ENCODE measurements around the gene TNIK. TPM values are rescaled to one million over a fixed set of nuclear protein-coding genes. Genes with fewer than 3 reads are reported as not detected.

TNIK gene
- total and polyA plus RNA-seq, 4 donors: 3.7 to 9.8 (median 5.2) TPM

DNA sequence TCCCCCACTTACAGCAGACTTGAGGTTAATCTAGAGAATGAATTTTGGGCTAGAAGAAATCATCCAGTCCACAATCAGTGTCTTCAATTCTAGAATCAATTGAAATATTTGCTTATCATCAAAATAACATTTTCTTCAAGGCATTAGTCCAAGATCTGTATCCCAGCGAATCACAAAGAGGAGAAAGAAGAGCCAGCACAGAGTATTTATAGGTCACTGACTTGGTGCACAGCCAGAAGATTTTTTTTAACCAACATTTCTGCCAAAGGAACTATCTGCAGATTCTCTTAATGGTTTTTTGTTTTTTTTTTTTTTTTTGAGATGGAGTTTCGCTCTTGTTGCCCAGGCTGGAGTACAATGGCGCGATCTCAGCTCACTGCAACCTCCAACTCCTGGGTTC is 178.2 kb downstream of the TNIK start (continued):
- TF ChIP-seq, protein P1, sequence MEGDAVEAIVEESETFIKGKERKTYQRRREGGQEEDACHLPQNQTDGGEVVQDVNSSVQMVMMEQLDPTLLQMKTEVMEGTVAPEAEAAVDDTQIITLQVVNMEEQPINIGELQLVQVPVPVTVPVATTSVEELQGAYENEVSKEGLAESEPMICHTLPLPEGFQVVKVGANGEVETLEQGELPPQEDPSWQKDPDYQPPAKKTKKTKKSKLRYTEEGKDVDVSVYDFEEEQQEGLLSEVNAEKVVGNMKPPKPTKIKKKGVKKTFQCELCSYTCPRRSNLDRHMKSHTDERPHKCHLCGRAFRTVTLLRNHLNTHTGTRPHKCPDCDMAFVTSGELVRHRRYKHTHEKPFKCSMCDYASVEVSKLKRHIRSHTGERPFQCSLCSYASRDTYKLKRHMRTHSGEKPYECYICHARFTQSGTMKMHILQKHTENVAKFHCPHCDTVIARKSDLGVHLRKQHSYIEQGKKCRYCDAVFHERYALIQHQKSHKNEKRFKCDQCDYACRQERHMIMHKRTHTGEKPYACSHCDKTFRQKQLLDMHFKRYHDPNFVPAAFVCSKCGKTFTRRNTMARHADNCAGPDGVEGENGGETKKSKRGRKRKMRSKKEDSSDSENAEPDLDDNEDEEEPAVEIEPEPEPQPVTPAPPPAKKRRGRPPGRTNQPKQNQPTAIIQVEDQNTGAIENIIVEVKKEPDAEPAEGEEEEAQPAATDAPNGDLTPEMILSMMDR (IDR thresholded peaks at IDR 0.05; ENCODE audit: low read depth, low read length, missing input control): no peak

DNA sequence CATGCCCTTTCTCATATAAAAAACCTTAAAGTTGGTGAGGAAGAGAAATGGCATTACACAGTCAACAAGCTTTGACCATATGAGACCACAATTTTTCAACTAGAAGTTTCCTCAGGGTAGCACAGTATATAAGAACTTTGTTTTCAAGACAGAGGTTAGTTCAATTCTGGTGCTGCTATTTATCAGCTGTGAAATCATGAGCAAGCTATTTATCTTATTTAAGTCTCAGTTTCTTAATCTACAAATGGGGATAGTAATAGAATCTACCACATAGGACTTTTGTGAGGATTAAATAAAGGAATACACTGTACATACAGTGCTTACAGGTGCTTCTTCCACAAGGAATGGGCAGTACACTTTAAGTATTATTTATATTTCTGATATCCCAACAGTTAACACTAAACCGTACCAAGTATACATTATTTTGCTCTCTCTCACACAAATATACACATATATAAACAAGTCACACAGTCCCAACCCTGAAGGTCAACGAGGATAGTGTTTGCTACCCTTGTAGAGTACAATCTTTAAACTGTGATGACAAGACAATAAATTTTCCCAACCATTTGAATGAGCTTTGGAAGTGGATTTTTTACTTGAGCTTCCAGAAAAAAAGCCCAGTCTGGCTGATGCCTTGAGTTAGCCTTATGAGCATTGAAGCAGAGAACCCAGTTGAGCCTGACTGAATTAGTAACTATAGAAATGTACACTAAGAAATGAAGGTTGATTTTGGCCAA is 178.8 kb downstream of the TNIK start:
- Histone ChIP-seq H3K36me3 (ENCODE audit: control insufficient read depth in 4 of 4, insufficient read depth in 3 of 4, low read depth in 1 of 4, low read length in 3 of 4) (no peaks in the 10 kb centered on the region), H3K4me1 (ENCODE audit: control insufficient read depth in 4 of 4, insufficient read depth in 4 of 4, low read length in 3 of 4) (peaks cover 4 to 12% (median 7%) of the 10 kb centered on the region in 4 donors), H3K27ac (ENCODE audit: low read depth in 1 of 2, low read length in 2 of 2) (no peak overlapping the region), H3K27me3 (ENCODE audit: control insufficient read depth in 4 of 4, insufficient read depth in 4 of 4, low read length in 3 of 4) (no peaks in the 10 kb centered on the region), H3K9me3 (ENCODE audit: control insufficient read depth in 4 of 4, low read length in 3 of 4) (no peaks in the 10 kb centered on the region), H3K9ac (ENCODE audit: low read depth in 1 of 2, low read length in 2 of 2) (no peak overlapping the region), H3K4me3 (ENCODE audit: low read depth in 1 of 3, low read length in 3 of 3) (no peak overlapping the region)
- WGBS: 87% methylated on average over 2 of the region's 2 CpGs
- no peak for DNase-seq (ENCODE audit: low spot score)
- TF ChIP-seq HNF4A (conservative IDR thresholded peaks at IDR 0.05): no peak
- TF ChIP-seq JUND (IDR thresholded peaks at IDR 0.05): no peak

DNA sequence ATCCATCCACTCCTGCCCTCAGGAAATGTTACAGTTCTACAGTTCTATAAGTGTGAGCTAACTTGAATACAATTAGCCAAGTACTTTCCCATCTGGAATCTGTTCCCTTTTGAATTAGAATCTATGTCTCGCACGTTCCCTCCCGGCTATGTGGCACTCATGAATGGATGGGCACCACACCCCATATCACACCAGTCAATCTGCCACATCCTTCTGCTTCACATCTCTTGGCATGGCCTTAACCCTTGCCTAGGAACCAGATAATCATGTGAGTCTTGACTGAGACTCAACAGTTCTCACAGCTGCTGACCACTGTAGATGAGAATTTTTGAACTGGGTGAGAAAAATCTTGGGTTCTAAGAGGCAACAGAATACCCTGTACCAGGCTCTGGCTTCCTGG is 180.2 kb downstream of the TNIK start:
- DNase-seq (ENCODE audit: low spot score): no peak
- peaks cover 4 to 11% (median 4%) of the 10 kb centered on the region in 4 donors for H3K4me1 ChIP-seq (ENCODE audit: control insufficient read depth in 4 of 4, insufficient read depth in 4 of 4, low read length in 3 of 4)
- 93% methylated on average over 3 of the region's 3 CpGs for WGBS
- no peak for TF ChIP-seq EGR1 (IDR thresholded peaks at IDR 0.05; ENCODE audit: low read depth in 2 of 2)
- no peak for TF ChIP-seq HNF4G (IDR thresholded peaks at IDR 0.05)
- no peak for TF ChIP-seq HNF4A (conservative IDR thresholded peaks at IDR 0.05)
- TF ChIP-seq GABPA (IDR thresholded peaks at IDR 0.05 in 1 of 2, conservative IDR thresholded peaks at IDR 0.05 in 1 of 2): no peak
- no peak for TF ChIP-seq YY1 (IDR thresholded peaks at IDR 0.05)
- TF ChIP-seq, protein P1 (IDR thresholded peaks at IDR 0.05; ENCODE audit: low read depth, low read length, missing input control): no peak
- TF ChIP-seq, protein P2, sequence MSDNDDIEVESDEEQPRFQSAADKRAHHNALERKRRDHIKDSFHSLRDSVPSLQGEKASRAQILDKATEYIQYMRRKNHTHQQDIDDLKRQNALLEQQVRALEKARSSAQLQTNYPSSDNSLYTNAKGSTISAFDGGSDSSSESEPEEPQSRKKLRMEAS (IDR thresholded peaks at IDR 0.05): no peak
- H3K9ac ChIP-seq (ENCODE audit: low read depth in 1 of 2, low read length in 2 of 2): no peak overlapping the region
- H3K9me3 ChIP-seq (ENCODE audit: control insufficient read depth in 4 of 4, low read length in 3 of 4): no peaks in the 10 kb centered on the region
- no peak overlapping the region for H3K4me3 ChIP-seq (ENCODE audit: low read depth in 1 of 3, low read length in 3 of 3)
- no peak overlapping the region for H3K27ac ChIP-seq (ENCODE audit: low read depth in 1 of 2, low read length in 2 of 2)
- no peaks in the 10 kb centered on the region for H3K36me3 ChIP-seq (ENCODE audit: control insufficient read depth in 4 of 4, insufficient read depth in 3 of 4, low read depth in 1 of 4, low read length in 3 of 4)
- H3K27me3 ChIP-seq (ENCODE audit: control insufficient read depth in 4 of 4, insufficient read depth in 4 of 4, low read length in 3 of 4): no peaks in the 10 kb centered on the region

DNA sequence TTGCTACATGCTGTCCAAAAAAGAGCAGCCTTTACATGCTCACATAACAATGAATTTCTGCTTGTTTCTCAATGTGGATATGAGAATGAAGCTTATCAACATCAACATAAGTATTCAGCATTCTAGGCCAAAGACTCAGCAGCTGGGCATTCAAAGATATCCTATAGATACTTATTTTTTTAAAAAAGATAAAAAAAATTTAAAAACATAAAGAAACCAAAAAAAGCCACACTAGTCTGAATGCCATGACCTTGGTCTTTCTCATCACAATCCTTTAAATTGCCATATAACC is 182.0 kb downstream of the TNIK start:
- Histone ChIP-seq H3K9me3 (ENCODE audit: control insufficient read depth in 4 of 4, low read length in 3 of 4) (no peaks in the 10 kb centered on the region), H3K9ac (ENCODE audit: low read depth in 1 of 2, low read length in 2 of 2) (no peak overlapping the region), H3K27me3 (ENCODE audit: control insufficient read depth in 4 of 4, insufficient read depth in 4 of 4, low read length in 3 of 4) (no peaks in the 10 kb centered on the region), H3K4me3 (ENCODE audit: low read depth in 1 of 3, low read length in 3 of 3) (no peak overlapping the region), H3K36me3 (ENCODE audit: control insufficient read depth in 4 of 4, insufficient read depth in 3 of 4, low read depth in 1 of 4, low read length in 3 of 4) (no peaks in the 10 kb centered on the region), H3K4me1 (ENCODE audit: control insufficient read depth in 4 of 4, insufficient read depth in 4 of 4, low read length in 3 of 4) (peaks cover 2 to 11% (median 4%) of the 10 kb centered on the region in 4 donors), H3K27ac (ENCODE audit: low read depth in 1 of 2, low read length in 2 of 2) (no peak overlapping the region)
- DNase-seq (ENCODE audit: low spot score): no peak
- TF ChIP-seq FOXA2 (IDR thresholded peaks at IDR 0.05): no peak
